H1 (cell line): Measurements from ENCODE around the gene FGF2. TPM values are rescaled to one million over a fixed set of nuclear protein-coding genes. Genes with fewer than 3 reads are reported as not detected.

Experiments used
- CTCF ChIA-PET: fragments of 300-600 bp; sonication (Branson Sonifier 250); formaldehyde crosslinking; loops from one replicate; lab custom pipeline; 2021; ENCODE audit not compliant: partially characterized antibody; lab: Charles Lee
- POLR2A ChIA-PET: fragments of 300-600 bp; sonication (Branson Sonifier 250); formaldehyde crosslinking; loops from one replicate; lab custom pipeline; 2021; ENCODE audit warnings: inconsistent platforms; ENCODE audit not compliant: partially characterized antibody; lab: Charles Lee
- DNase-seq, 2 experiments: peaks; one replicate each; pipeline versions ENCODE4 v3.0.0 to v3.0.0-alpha.2; 2010 to 2022; ENCODE audit warnings: low spot score in 2 of 2, low read depth in 1 of 2, mixed read lengths in 1 of 2
- FAIRE-seq: peaks from 2 replicates; lab custom pipeline; 2011; peaks lifted over from hg19 to GRCh38; lab: Jason Lieb, UNC
- H2AFZ ChIP-seq: 2 replicates; pipeline ENCODE4 v1.8.1; 2012; ENCODE audit warnings: low read length, inconsistent platforms
- H2AK5ac ChIP-seq: 2 replicates; pipeline ENCODE4 v1.6.1; 2013; ENCODE audit warnings: low read depth, low read length
- H2BK120ac ChIP-seq: replicated peaks from 2 replicates; pipeline ENCODE3; 2013; ENCODE audit warnings: low read depth, low read length, inconsistent platforms
- H2BK12ac ChIP-seq: 2 replicates; pipeline ENCODE4 v1.6.1; 2013; ENCODE audit warnings: low read depth, low read length
- H2BK15ac ChIP-seq: 2 replicates; pipeline ENCODE4 v1.6.1; 2013; ENCODE audit warnings: low read length
- H2BK20ac ChIP-seq: 2 replicates; pipeline ENCODE4 v1.6.1; 2013; ENCODE audit warnings: low read length
- H2BK5ac ChIP-seq: 2 replicates; pipeline ENCODE4 v1.6.1; 2013; ENCODE audit warnings: low read depth, low read length
- H3K14ac ChIP-seq: 2 replicates; pipeline ENCODE4 v1.6.1; 2013; ENCODE audit warnings: inconsistent platforms; ENCODE audit not compliant: insufficient read length
- H3K18ac ChIP-seq: 2 replicates; pipeline ENCODE4 v1.6.1; 2013; ENCODE audit warnings: low read length; ENCODE audit errors: extremely low read depth
- H3K23ac ChIP-seq: 2 replicates; pipeline ENCODE4 v1.6.1; 2013; ENCODE audit warnings: inconsistent platforms; ENCODE audit not compliant: insufficient read length
- H3K23me2 ChIP-seq: 2 replicates; pipeline ENCODE4 v1.6.1; 2013; ENCODE audit warnings: low read depth, low read length
- H3K27ac ChIP-seq: 2 replicates; pipeline ENCODE4 v1.6.1; 2011; ENCODE audit warnings: low read depth, low read length, inconsistent platforms
- H3K27me3 ChIP-seq, 4 experiments: replicated peaks in 1 of 4; 1 replicate in 1 of 4; 2 replicates in 3 of 4; pipeline versions ENCODE4 v1.6.1 to v1.8.1; 2011 to 2013; ENCODE audit warnings: low read length in 3 of 4, mild to moderate bottlenecking in 3 of 4, inconsistent platforms in 2 of 4, mixed read lengths in 2 of 4, moderate library complexity in 1 of 4; ENCODE audit not compliant: control insufficient read depth in 3 of 4, insufficient read depth in 3 of 4; ENCODE audit errors: extremely low read depth in 1 of 4
- H3K36me3 ChIP-seq, 4 experiments: 2 replicates each; pipeline versions ENCODE4 v1.6.1 to v1.8.1; 2011 to 2013; ENCODE audit warnings: mild to moderate bottlenecking in 4 of 4, low read length in 3 of 4, moderate library complexity in 2 of 4, control low read depth in 1 of 4, inconsistent platforms in 1 of 4; ENCODE audit not compliant: insufficient read depth in 4 of 4, control insufficient read depth in 2 of 4
- H3K4ac ChIP-seq: replicated peaks from 2 replicates; pipeline ENCODE3; 2013; ENCODE audit warnings: low read length, low read depth, mixed read lengths, inconsistent platforms; ENCODE audit not compliant: insufficient read length
- H3K4me1 ChIP-seq, 4 experiments: replicated peaks in 1 of 4; 1 replicate in 1 of 4; 2 replicates in 3 of 4; pipeline versions ENCODE4 v1.6.1 to v1.8.1; 2011 to 2013; ENCODE audit warnings: low read length in 3 of 4, inconsistent platforms in 2 of 4, mixed read lengths in 1 of 4; ENCODE audit not compliant: insufficient read depth in 4 of 4, control insufficient read depth in 3 of 4
- H3K4me2 ChIP-seq, 2 experiments: 2 replicates each; pipeline versions ENCODE4 v1.6.1 to v1.8.1; 2011 to 2013; ENCODE audit warnings: low read depth in 2 of 2, low read length in 2 of 2, control low read depth in 1 of 2, inconsistent platforms in 1 of 2, mild to moderate bottlenecking in 1 of 2; ENCODE audit not compliant: insufficient read depth in 1 of 2
- H3K4me3 ChIP-seq, 4 experiments: fragments of 200-600, 300-600 bp in 1 of 4; sonication (generic), shearing (Covaris generic), sonication (Bioruptor Twin) in 1 of 4; 2 replicates each; pipeline versions ENCODE4 v1.5.1 to v1.8.1; 2011 to 2016; ENCODE audit warnings: low read length in 4 of 4, low read depth in 3 of 4, control low read depth in 2 of 4, inconsistent platforms in 2 of 4, mild to moderate bottlenecking in 2 of 4, mixed read lengths in 1 of 4, moderate library complexity in 1 of 4; ENCODE audit not compliant: insufficient read depth in 2 of 4; ENCODE audit errors: extremely low read depth in 1 of 4
- H3K56ac ChIP-seq: replicated peaks from 2 replicates; pipeline ENCODE3; 2013; ENCODE audit warnings: low read depth, mild to moderate bottlenecking, mixed read lengths, low read length, inconsistent platforms; ENCODE audit not compliant: insufficient read length
- H3K79me1 ChIP-seq: 2 replicates; pipeline ENCODE4 v1.6.1; 2013; ENCODE audit warnings: low read depth, low read length, control low read depth
- H3K79me2 ChIP-seq, 2 experiments: 2 replicates each; pipeline versions ENCODE4 v1.6.1 to v1.8.1; 2012 to 2013; ENCODE audit warnings: low read length in 2 of 2, mild to moderate bottlenecking in 2 of 2, inconsistent platforms in 1 of 2; ENCODE audit not compliant: insufficient read depth in 2 of 2, control insufficient read depth in 1 of 2
- H3K9ac ChIP-seq, 4 experiments: replicated peaks in 1 of 4; 1 replicate in 1 of 4; 2 replicates in 3 of 4; pipeline versions ENCODE4 v1.6.1 to v1.8.1; 2011 to 2013; ENCODE audit warnings: low read depth in 3 of 4, low read length in 3 of 4, control low read depth in 2 of 4, mild to moderate bottlenecking in 2 of 4, moderate library complexity in 2 of 4, inconsistent platforms in 1 of 4; ENCODE audit errors: extremely low read depth in 1 of 4
- H3K9me3 ChIP-seq, 2 experiments: 2 replicates each; pipeline versions ENCODE4 v1.6.1 to v1.8.1; 2012 to 2013; ENCODE audit warnings: mild to moderate bottlenecking in 2 of 2, moderate library complexity in 2 of 2, control low read depth in 1 of 2, inconsistent platforms in 1 of 2, low read depth in 1 of 2, low read length in 1 of 2, mixed read lengths in 1 of 2; ENCODE audit not compliant: insufficient read depth in 2 of 2
- H4K20me1 ChIP-seq, 2 experiments: replicated peaks in 1 of 2; 2 replicates each; pipeline versions ENCODE3 to v1.8.1; 2011 to 2013; ENCODE audit warnings: inconsistent platforms in 2 of 2, low read length in 2 of 2, mild to moderate bottlenecking in 1 of 2; ENCODE audit not compliant: insufficient read depth in 2 of 2, control insufficient read depth in 1 of 2
- H4K5ac ChIP-seq: 2 replicates; pipeline ENCODE4 v1.6.1; 2013; ENCODE audit warnings: low read length, low read depth, mixed read lengths, inconsistent platforms; ENCODE audit not compliant: insufficient read length
- H4K8ac ChIP-seq: 2 replicates; pipeline ENCODE4 v1.8.0; 2013; ENCODE audit warnings: mild to moderate bottlenecking, moderate library complexity, low read length, inconsistent platforms; ENCODE audit not compliant: insufficient read depth; ENCODE audit errors: extremely low read depth
- H4K91ac ChIP-seq: replicated peaks from 2 replicates; pipeline ENCODE3; 2013; ENCODE audit warnings: low read length, mixed read lengths, inconsistent platforms; ENCODE audit not compliant: insufficient read length
- BRCA1 ChIP-seq: IDR thresholded peaks from 2 replicates; pipeline ENCODE4 v1.6.1; 2012; ENCODE audit warnings: low read depth, low read length, improper control_type of control experiment
- CREB1 ChIP-seq: IDR thresholded peaks from 2 replicates; pipeline ENCODE4 v1.6.1; 2012; ENCODE audit warnings: inconsistent platforms
- EZH2 ChIP-seq: fragments of 200-600 bp; sonication (generic); IDR thresholded peaks from 2 replicates; pipeline ENCODE4 v1.7.1; 2012; ENCODE audit warnings: low read depth, mild to moderate bottlenecking, moderate library complexity, low read length, inconsistent platforms; ENCODE audit not compliant: severe bottlenecking
- GABPA ChIP-seq: IDR thresholded peaks from 2 replicates; pipeline ENCODE4 v1.6.1; 2011; ENCODE audit warnings: mild to moderate bottlenecking, low read length, moderate library complexity, borderline replicate concordance; ENCODE audit not compliant: insufficient read depth
- KDM1A ChIP-seq: fragments of 200-600, 300-600 bp; sonication (generic); IDR thresholded peaks from 2 replicates; pipeline ENCODE4 v1.7.1; 2016; ENCODE audit warnings: mild to moderate bottlenecking, low read length, borderline replicate concordance
- RNF2 ChIP-seq: fragments of 200-900, 300-1000 bp; sonication (generic); IDR thresholded peaks from 2 replicates; pipeline ENCODE4 v1.7.1; 2016; ENCODE audit warnings: borderline replicate concordance, low read depth, mild to moderate bottlenecking, antibody characterized with exemption, low read length; ENCODE audit not compliant: poor library complexity, severe bottlenecking; ENCODE audit errors: missing control alignments
- RXRA ChIP-seq: IDR thresholded peaks from 2 replicates; pipeline ENCODE4 v1.6.1; 2011; ENCODE audit warnings: low read depth, mild to moderate bottlenecking, low read length, moderate library complexity; ENCODE audit not compliant: insufficient read depth
- SAP30 ChIP-seq: fragments of 300-600 bp; sonication (generic); IDR thresholded peaks from 2 replicates; pipeline ENCODE4 v1.7.1; 2012; ENCODE audit warnings: low read length, moderate library complexity, mild to moderate bottlenecking, inconsistent platforms; ENCODE audit not compliant: insufficient read depth, insufficient replicate concordance
- SUZ12 ChIP-seq: fragments of 200-600 bp; sonication (generic); IDR thresholded peaks from 2 replicates; pipeline ENCODE4 v1.6.1; 2012; ENCODE audit warnings: mild to moderate bottlenecking, inconsistent platforms, low read length, moderate library complexity, mixed read lengths
- WGBS, 2 experiments: shearing (Covaris generic) in 1 of 2; methylation state at CpG; one replicate each; pipeline versions ENCODE4 v1.1.6 to v1.1.7; 2013 to 2015; ENCODE audit warnings: low lambda C conversion rate in 2 of 2, mixed read lengths in 2 of 2, inconsistent platforms in 1 of 2, low coverage in 1 of 2, missing lambda C conversion rate in 1 of 2; ENCODE audit not compliant: insufficient replicate concordance in 2 of 2, insufficient coverage in 1 of 2, insufficient read length in 1 of 2; ENCODE audit errors: extremely low coverage in 1 of 2, missing lambda C conversion rate in 1 of 2; 5-methylcytosine and 5-hydroxymethylcytosine counted together
- polyA plus RNA-seq, 7 experiments: library from polyadenylated mRNA; depleted of rRNA in 3 of 7; stranded (reverse) in 5 of 7; unstranded in 2 of 7; fragments of >200 nt in 5 of 7; fragments of 200-250 nt in 2 of 7; gene quantifications; 1 replicate in 5 of 7; 2 replicates in 1 of 7; 4 replicates in 1 of 7; pipeline versions ENCODE4 v1.2.1 to v1.2.3, GENCODE V29; 2011 to 2013; ENCODE audit warnings: missing spikeins in 2 of 7, mixed read lengths in 2 of 7
- total RNA-seq: library from RNA; stranded (reverse); fragmentation: NEBNext Ultra II Directional; extraction: Animal tissue kit (Norgen Biotek cat#: 25700); gene quantifications from 2 replicates; pipeline ENCODE4 v1.2.1, GENCODE V29; 2021
- TF ChIP-seq, protein P1 (sequence below): IDR thresholded peaks from 2 replicates; pipeline ENCODE4 v1.6.1; 2012; ENCODE audit warnings: inconsistent platforms

Gene FGF2
- total and polyA plus RNA-seq, 2 of the 8 experiments (the other 6 are each of a cell fraction or from before 2014, with no cell fraction given) = 23.4 to 145 TPM

DNA sequence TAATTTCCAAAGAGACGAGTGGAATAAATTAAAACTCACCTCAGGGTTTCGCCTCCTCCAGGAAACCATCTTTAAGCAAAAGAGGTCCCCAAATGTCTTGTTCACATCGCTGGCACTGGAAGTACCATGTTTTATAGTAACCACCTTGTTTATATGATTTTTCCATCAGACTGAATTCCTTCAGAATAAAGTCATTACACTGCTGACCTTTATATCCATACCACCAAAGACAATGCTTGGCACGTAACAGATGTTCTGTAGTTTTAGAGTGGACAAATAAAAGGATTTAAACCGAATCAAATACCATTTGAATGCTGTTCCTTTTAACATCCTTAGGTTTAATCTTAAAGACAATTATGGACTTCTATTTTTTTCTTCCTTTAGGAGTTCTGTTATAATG is 91.1 kb downstream of the FGF2 start:
- H2AFZ ChIP-seq = no peak overlapping the region
- H4K8ac ChIP-seq = no peak overlapping the region
- H3K27me3 ChIP-seq = peaks cover 0 to 3% (median 0%) of the 10 kb centered on the region in 4 experiments; a peak in 1 of 7 replicates
- CTCF ChIA-PET = no interaction called here
- H2BK5ac ChIP-seq = no peak overlapping the region
- H3K14ac ChIP-seq = no peak overlapping the region
- H4K91ac ChIP-seq = no peak overlapping the region
- peaks cover 3% of the 10 kb centered on the region for H3K23me2 ChIP-seq
- peaks cover 0 to 3% (median 0%) of the 10 kb centered on the region in 4 experiments; a peak in 2 of 7 replicates for H3K4me1 ChIP-seq
- no peak overlapping the region for H3K18ac ChIP-seq
- POLR2A ChIA-PET = no interaction called here
- H3K79me1 ChIP-seq = no peaks in the 10 kb centered on the region
- H3K9me3 ChIP-seq = no peaks in the 10 kb centered on the region
- H3K27ac ChIP-seq = no peak overlapping the region
- H2AK5ac ChIP-seq = no peak overlapping the region
- H3K4me3 ChIP-seq = no peak overlapping the region
- H2BK12ac ChIP-seq = no peak overlapping the region
- no peak for DNase-seq
- H3K4ac ChIP-seq = no peak overlapping the region
- H3K4me2 ChIP-seq = no peak overlapping the region
- no peak overlapping the region for H2BK120ac ChIP-seq
- no peak for FAIRE-seq
- WGBS, 2 experiments = 94% methylated on average over 5 of the region's 5 CpGs; no CpG with 5 or more reads in 1 of the 2 experiments
- H4K5ac ChIP-seq = no peak overlapping the region
- H3K9ac ChIP-seq = no peak overlapping the region
- H3K56ac ChIP-seq = no peak overlapping the region
- H3K36me3 ChIP-seq = peaks cover 0 to 6% (median 0%) of the 10 kb centered on the region in 4 experiments; a peak in 2 of 8 replicates
- no peak overlapping the region for H2BK20ac ChIP-seq
- H2BK15ac ChIP-seq = no peak overlapping the region
- no peaks in the 10 kb centered on the region for H4K20me1 ChIP-seq
- no peaks in the 10 kb centered on the region for H3K79me2 ChIP-seq
- H3K23ac ChIP-seq = no peak overlapping the region
- TF ChIP-seq BRCA1 (no peak), GABPA (no peak), RXRA (no peak), EZH2 (no peak), SUZ12 (no peak), RNF2 (no peak), KDM1A (no peak), SAP30 (no peak), CREB1 (no peak)
- TF ChIP-seq, protein P1, sequence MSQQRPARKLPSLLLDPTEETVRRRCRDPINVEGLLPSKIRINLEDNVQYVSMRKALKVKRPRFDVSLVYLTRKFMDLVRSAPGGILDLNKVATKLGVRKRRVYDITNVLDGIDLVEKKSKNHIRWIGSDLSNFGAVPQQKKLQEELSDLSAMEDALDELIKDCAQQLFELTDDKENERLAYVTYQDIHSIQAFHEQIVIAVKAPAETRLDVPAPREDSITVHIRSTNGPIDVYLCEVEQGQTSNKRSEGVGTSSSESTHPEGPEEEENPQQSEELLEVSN = no peak
